Nephron (organoid): ENCODE measurements around the gene MOXD1.
A peak's percentile ranks its signal among the peaks of the same experiment; 100 is the strongest.

Source experiments
- H3K27ac Mint-ChIP-seq, 3 experiments: 2 replicates each; pipeline ENCODE4 v1.8.0; 2020; ENCODE audit warnings: mixed read lengths in 3 of 3, mild to moderate bottlenecking in 2 of 3, moderate library complexity in 1 of 3
- H3K27me3 Mint-ChIP-seq: 2 replicates; pipeline ENCODE4 v1.8.0; 2021; ENCODE audit warnings: low read depth, mild to moderate bottlenecking, moderate library complexity, mixed read lengths
- H3K36me3 Mint-ChIP-seq: 2 replicates; pipeline ENCODE4 v1.8.0; 2020; ENCODE audit warnings: low read depth, mixed read lengths
- H3K4me1 Mint-ChIP-seq: 2 replicates; pipeline ENCODE4 v1.8.0; 2020; ENCODE audit warnings: mixed read lengths
- H3K4me3 Mint-ChIP-seq, 3 experiments: 2 replicates each; pipeline ENCODE4 v1.8.0; 2020; ENCODE audit warnings: mild to moderate bottlenecking in 3 of 3, mixed read lengths in 3 of 3, moderate library complexity in 2 of 3
- H3K9me3 Mint-ChIP-seq: 2 replicates; pipeline ENCODE4 v1.8.0; 2020; ENCODE audit warnings: mixed read lengths
- TF ChIP-seq, protein P1 (sequence below), 3 experiments: fragments of 200-600 bp; sonication (generic); IDR thresholded peaks; one replicate each; pipeline ENCODE4 v1.5.0; 2021; ENCODE audit warnings: antibody characterized with exemption in 3 of 3; ENCODE audit not compliant: unreplicated experiment in 3 of 3

MOXD1 gene

GRCh38 chr6:132282696-132283095 is 118.6 kb downstream of the MOXD1 start:
- TF ChIP-seq, protein P1, sequence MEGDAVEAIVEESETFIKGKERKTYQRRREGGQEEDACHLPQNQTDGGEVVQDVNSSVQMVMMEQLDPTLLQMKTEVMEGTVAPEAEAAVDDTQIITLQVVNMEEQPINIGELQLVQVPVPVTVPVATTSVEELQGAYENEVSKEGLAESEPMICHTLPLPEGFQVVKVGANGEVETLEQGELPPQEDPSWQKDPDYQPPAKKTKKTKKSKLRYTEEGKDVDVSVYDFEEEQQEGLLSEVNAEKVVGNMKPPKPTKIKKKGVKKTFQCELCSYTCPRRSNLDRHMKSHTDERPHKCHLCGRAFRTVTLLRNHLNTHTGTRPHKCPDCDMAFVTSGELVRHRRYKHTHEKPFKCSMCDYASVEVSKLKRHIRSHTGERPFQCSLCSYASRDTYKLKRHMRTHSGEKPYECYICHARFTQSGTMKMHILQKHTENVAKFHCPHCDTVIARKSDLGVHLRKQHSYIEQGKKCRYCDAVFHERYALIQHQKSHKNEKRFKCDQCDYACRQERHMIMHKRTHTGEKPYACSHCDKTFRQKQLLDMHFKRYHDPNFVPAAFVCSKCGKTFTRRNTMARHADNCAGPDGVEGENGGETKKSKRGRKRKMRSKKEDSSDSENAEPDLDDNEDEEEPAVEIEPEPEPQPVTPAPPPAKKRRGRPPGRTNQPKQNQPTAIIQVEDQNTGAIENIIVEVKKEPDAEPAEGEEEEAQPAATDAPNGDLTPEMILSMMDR (IDR thresholded peaks at IDR 0.05; ENCODE audit: unreplicated experiment in 3 of 3): no peak
- Mint-ChIP-seq H3K4me1 (peaks cover 13% of the 10 kb centered on the region), H3K27ac (peak overlapping the region in 1 of 3 experiments; percentile 86), H3K36me3 (no peaks in the 10 kb centered on the region), H3K4me3 (no peak overlapping the region), H3K27me3 (no peaks in the 10 kb centered on the region), H3K9me3 (peaks cover 2% of the 10 kb centered on the region)

DNA sequence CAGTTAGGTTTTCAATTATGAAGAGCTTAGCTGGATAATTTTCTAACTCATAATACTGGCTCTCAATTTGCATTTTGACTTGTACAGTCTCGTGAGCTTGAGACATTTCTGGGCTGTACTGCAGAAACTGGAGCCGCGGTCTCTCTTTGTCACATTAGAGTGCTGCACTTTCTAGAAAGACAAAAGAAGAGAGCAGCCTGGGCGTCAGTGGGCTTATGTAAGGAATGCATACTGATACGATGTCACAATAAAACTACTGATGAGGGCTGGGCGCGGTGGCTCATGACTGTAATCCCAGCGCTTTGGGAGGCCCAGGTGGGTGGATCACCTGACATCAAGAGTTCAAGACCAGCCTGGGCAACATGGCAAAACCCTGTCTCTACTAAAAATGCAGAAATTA is 120.8 kb downstream of the MOXD1 start:
- Mint-ChIP-seq H3K4me3 (no peak overlapping the region), H3K36me3 (no peaks in the 10 kb centered on the region), H3K27me3 (no peaks in the 10 kb centered on the region), H3K4me1 (peaks cover 16% of the 10 kb centered on the region), H3K9me3 (peaks cover 2% of the 10 kb centered on the region), H3K27ac (no peak overlapping the region)
- TF ChIP-seq, protein P1 (IDR thresholded peaks at IDR 0.05; ENCODE audit: unreplicated experiment in 3 of 3): no peak

DNA sequence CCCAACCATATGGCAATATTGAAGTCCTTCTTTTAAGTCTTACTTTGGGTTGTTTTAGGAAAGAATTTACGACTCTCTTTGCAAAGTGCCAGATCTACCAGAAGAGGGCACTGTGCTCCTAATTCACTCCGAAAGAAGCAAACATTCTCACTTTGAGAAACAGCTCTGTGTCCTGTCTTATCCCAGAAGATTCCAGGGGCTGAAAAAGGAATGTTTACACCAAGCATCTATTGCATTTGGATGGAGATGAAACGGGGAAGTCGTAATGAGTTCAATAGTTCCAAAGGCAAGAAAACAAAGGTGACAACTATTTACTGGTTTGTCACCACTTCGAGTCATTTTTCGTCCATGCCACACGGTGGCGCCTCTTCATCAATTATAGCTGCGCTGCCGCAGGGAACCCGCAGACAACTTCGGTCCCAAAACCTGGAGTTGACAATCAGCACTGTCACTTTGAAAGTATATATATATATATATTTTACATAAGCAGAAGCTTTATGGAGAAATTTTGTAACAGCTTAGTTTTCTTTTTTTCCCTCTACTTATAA is 121.6 kb downstream of the MOXD1 start:
- Mint-ChIP-seq H3K36me3 (no peaks in the 10 kb centered on the region), H3K9me3 (peaks cover 2% of the 10 kb centered on the region), H3K27me3 (no peaks in the 10 kb centered on the region)

DNA sequence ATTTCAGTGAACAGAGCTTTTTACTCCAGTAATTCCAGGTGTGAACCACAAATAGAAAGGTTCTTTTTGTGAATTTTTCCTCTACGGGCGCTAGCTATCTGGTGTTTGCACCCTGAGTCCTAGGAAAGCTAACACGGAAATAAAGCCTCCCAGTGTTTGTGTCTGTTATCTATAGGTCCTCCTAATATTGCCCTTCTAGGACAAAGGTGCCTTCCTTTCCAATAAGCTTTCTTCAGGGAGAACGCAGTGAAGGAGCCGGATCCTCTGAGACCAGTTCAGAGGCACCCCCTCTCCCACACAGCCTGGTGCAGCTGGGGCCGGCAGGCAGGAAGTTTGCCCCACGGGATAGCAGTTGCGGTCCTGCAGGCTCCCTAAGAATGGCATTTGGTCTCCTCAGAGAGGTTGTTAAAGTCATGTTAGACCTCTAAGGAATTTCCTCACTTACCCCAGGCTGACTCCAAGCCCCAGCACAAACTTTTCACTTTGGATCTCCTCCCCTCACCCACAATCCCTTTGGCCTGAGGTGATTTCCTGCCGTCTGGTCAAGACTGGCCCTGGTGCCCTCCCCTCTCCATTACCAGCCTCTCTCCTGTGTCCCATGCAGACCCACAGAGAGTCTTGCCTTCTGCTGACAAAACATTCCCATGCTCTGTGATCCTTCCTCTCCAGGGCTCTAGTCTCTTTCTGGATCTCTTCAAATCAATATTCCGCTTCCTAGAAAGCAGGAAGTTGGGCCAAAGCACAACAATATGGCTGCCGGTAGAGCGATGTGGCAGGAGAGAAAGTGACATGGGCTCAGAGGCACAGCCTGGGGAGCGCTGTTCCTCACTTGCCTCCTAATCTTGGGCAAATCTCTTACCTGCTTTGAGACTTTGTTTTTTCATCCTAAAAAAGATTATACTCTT is 126.0 kb downstream of the MOXD1 start:
- H3K36me3 Mint-ChIP-seq: no peaks in the 10 kb centered on the region
- H3K9me3 Mint-ChIP-seq: no peaks in the 10 kb centered on the region
- TF ChIP-seq, protein P1 (IDR thresholded peaks at IDR 0.05; ENCODE audit: unreplicated experiment in 3 of 3): no peak
- no peak overlapping the region for H3K4me3 Mint-ChIP-seq
- peak overlapping the region in 1 of 3 experiments; percentile 60 for H3K27ac Mint-ChIP-seq
- H3K4me1 Mint-ChIP-seq: peaks cover 16% of the 10 kb centered on the region
- no peaks in the 10 kb centered on the region for H3K27me3 Mint-ChIP-seq

More for the DNA sequence above, 121.6 kb downstream of the MOXD1 start:
- Mint-ChIP-seq H3K4me3 (peak overlapping the region; percentile 79 to 91 (median 80)), H3K27ac (peak overlapping the region; percentile 46 to 69 (median 57)), H3K4me1 (peaks cover 16% of the 10 kb centered on the region)
- TF ChIP-seq, protein P1 (IDR thresholded peaks at IDR 0.05; ENCODE audit: unreplicated experiment in 3 of 3): peak; percentile 94 to 100 (median 98)

DNA sequence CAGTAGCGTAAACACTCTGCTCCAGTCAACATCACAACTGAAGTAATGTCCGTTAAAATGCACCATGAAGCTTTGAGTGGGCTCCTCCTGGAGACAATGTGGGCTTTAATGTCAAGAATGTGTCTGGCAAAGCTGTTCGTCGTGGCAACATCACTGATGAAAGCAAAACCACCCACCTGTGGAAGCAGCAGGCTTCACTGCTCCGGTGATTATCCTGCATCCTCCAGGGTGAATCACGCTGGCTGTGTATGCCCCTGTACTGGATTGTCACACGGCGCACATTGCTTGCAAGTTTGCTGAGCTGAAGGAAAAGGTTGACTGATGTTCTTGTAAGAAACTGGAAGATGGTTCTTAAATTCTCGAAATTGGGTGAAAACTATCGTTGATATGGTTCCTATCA is 128.5 kb downstream of the MOXD1 start:
- TF ChIP-seq, protein P1 (IDR thresholded peaks at IDR 0.05; ENCODE audit: unreplicated experiment in 3 of 3): no peak
- H3K9me3 Mint-ChIP-seq: no peaks in the 10 kb centered on the region
- H3K4me1 Mint-ChIP-seq: peaks cover 25% of the 10 kb centered on the region
- H3K4me3 Mint-ChIP-seq: no peak overlapping the region
- no peak overlapping the region for H3K27ac Mint-ChIP-seq
- no peaks in the 10 kb centered on the region for H3K27me3 Mint-ChIP-seq
- H3K36me3 Mint-ChIP-seq: no peaks in the 10 kb centered on the region
